Epithelial cell of umbilical artery (primary cell): ENCODE data around the gene PNO1. TPM values are rescaled to one million over a fixed set of nuclear protein-coding genes. Genes with fewer than 3 reads are reported as not detected.

Experiments used
- total RNA-seq: library from RNA; depleted of rRNA; stranded (reverse); fragments of >200 nt; gene quantifications from 2 replicates; pipeline ENCODE4 v1.2.3, GENCODE V29; 2014

The PNO1 gene
- 25.7 and 27.1 TPM in 2 replicates for total RNA-seq

GRCh38 chr2:68157402-68158133 lies at the start of gene PNO1:
PNO1 (plus strand) TSS chr2:68157888; CDS start chr2:68157935, 47 bp downstream.

Other genes with a start within 250 kb of the PNO1 start
- gene C1D, start 94.9 kb upstream of the PNO1 start, total RNA-seq, result 36.5 and 37.7 TPM in 2 replicates
- 20.8 and 21.9 TPM in 2 replicates for gene PPP3R1, start 94.6 kb downstream of the PNO1 start, total RNA-seq
- 43.8 and 48.1 TPM in 2 replicates for gene CNRIP1, start 162.1 kb downstream of the PNO1 start, total RNA-seq
- gene PLEK, start 207.4 kb downstream of the PNO1 start, total RNA-seq, result under 0.01 TPM in 2 replicates